ENCODE results near the gene TST. TPM values are rescaled to one million over a fixed set of nuclear protein-coding genes. Genes with fewer than 3 reads are reported as not detected.

TST gene
- total RNA-seq, 1 experiment from 2014 or later = 99.4 TPM

DNA sequence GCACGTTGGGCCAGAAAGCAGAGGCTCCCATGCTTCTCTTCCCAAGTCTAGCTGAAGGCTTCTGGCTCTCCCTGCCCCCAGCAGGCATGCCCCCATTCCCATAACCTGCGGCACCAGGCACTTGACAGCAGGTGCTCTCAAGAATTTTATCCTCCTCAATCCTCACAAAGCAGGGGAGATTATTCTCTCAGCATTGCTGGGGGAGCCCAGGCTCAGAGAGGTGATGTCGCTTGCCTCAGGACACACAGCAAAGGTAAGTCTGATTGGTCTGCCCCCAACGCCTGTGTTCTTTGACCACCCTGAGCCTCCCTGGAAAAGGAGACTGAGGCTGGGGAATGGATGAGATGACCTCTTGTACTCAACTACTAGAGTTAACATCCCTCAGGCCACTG, 4.8 kb downstream of the TST start:
- peaks cover 10% of the 10 kb centered on the region; the same call in 1 of the 2 replicates for H3K36me3 ChIP-seq (ENCODE audit: low read depth)
- no peak overlapping the region for H2AFZ ChIP-seq
- peaks cover 7% of the 10 kb centered on the region; the same call in 1 of the 2 replicates for H4K20me1 ChIP-seq (ENCODE audit: insufficient read depth)
- peaks cover 31% of the 10 kb centered on the region; the same call in 1 of the 2 replicates for H3F3A ChIP-seq (ENCODE audit: insufficient read depth, low read depth)
- intact Hi-C loops (cut with micrococcal nuclease; ENCODE audit: unreplicated experiment) = no loop called here
- peaks cover 60% of the 10 kb centered on the region for H3K4me1 ChIP-seq (replicated peaks; ENCODE audit: insufficient read depth)
- peaks cover 30% of the 10 kb centered on the region for H3K79me2 ChIP-seq (ENCODE audit: low read depth)
- DNase-seq = no peak
- no peaks in the 10 kb centered on the region for H3K9me2 ChIP-seq (ENCODE audit: insufficient read depth)
- peak overlapping the region; percentile 39; the same call in 1 of the 2 replicates for H3K4me2 ChIP-seq
- no peaks in the 10 kb centered on the region for H3K27me3 ChIP-seq (ENCODE audit: insufficient read depth, low read depth)
- ChIA-PET POLR2A (ENCODE audit: unreplicated experiment) (no interaction called here), CTCF (no interaction called here)
- H3K9me3 ChIP-seq (ENCODE audit: insufficient read depth, low read depth) = no peaks in the 10 kb centered on the region
- no peak overlapping the region for H3K27ac ChIP-seq
- no peak for TF ChIP-seq EZH2 (IDR thresholded peaks at IDR 0.05; ENCODE audit: low read depth)
- no peak for TF ChIP-seq CTCF (conservative IDR thresholded peaks at IDR 0.05)
- H3K4me3 ChIP-seq = no peak overlapping the region
- BruUV-seq (replicated peaks) = no TSS peak

DNA sequence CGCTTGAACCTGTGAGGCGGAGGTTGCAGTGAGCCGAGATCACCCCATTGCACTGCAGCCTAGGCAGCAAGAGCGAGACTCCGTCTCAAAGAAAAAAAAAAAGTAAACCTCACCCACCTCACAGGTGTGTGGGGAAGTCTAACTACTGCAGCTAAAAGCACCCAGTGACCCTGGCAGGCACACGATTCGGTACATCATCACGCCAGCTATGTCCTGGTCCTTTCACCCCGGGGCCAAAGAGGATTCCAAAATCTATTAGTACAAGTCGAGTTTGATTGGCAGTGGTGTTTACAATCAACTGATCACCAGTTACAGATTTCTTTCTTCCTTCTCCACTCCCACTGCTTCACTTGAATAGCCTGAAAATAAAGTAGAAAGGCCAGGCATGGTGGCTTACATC, 6.3 kb downstream of the TST start:
- Histone ChIP-seq H3K4me1 (replicated peaks; ENCODE audit: insufficient read depth) (peaks cover 53% of the 10 kb centered on the region), H3K27ac (no peak overlapping the region), H3K79me2 (ENCODE audit: low read depth) (peaks cover 20% of the 10 kb centered on the region), H3K4me3 (no peak overlapping the region), H4K20me1 (ENCODE audit: insufficient read depth) (peaks cover 7% of the 10 kb centered on the region; the same call in 1 of the 2 replicates), H3F3A (ENCODE audit: insufficient read depth, low read depth) (peaks cover 31% of the 10 kb centered on the region; the same call in 1 of the 2 replicates), H3K9me2 (ENCODE audit: insufficient read depth) (no peaks in the 10 kb centered on the region), H3K4me2 (0 out of 2 replicates have a peak overlapping the region, but pooled peaks have one; percentile 6), H3K27me3 (ENCODE audit: insufficient read depth, low read depth) (no peaks in the 10 kb centered on the region), H3K36me3 (ENCODE audit: low read depth) (peaks cover 10% of the 10 kb centered on the region; the same call in 1 of the 2 replicates), H3K9me3 (ENCODE audit: insufficient read depth, low read depth) (no peaks in the 10 kb centered on the region), H2AFZ (no peak overlapping the region)
- intact Hi-C loops (cut with micrococcal nuclease; ENCODE audit: unreplicated experiment) = no loop called here
- BruUV-seq (replicated peaks) = no TSS peak
- TF ChIP-seq CTCF (conservative IDR thresholded peaks at IDR 0.05) (no peak), EZH2 (IDR thresholded peaks at IDR 0.05; ENCODE audit: low read depth) (no peak)
- CTCF ChIA-PET = interaction anchor here (0.7 kb wide), 1 partner anchor 20 kb away, joined by 4 read pairs; no protein-coding TSS in a partner anchor
- POLR2A ChIA-PET (ENCODE audit: unreplicated experiment) = no interaction called here
- no peak for DNase-seq

DNA sequence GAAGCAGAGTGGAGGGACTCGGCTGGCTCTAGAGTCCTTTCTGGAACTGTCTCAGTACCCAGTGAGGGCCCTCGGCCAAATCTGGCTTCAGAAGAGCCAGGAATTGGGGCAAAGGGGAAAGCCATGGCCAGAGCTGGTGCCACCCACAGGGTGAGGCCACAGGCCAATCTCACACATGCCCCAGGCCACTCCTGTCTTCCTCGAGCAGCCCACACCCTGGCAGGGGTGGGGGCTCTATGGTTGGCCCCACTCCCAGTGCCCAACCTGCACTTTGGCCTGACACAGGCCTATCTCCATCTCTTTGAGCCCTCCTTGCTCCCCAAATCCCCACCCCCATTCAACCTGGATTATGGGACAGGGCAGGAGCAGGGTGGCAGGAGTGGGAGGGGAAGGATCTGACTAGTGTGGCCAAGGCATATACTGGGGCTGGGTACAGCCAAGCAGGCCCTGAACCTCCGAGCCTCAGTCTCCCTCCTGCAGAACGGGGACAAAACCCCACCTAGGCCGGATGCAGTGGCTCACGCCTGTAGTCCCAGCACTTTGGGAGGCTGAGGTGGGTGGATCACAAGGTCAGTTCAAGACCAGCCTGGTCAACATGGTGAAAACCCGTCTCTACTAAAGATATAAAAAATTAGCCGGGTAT, 6.9 kb downstream of the TST start:
- Histone ChIP-seq H3K4me3 (no peak overlapping the region), H3K9me3 (ENCODE audit: insufficient read depth, low read depth) (no peaks in the 10 kb centered on the region), H3K4me2 (peak overlapping the region; percentile 52)

More for the DNA sequence above, 6.9 kb downstream of the TST start:
- ChIA-PET POLR2A (ENCODE audit: unreplicated experiment) (interaction anchor here (0.5 to 0.6 kb wide), 2 partner anchors 110 to 502 kb away, joined by 5 read pairs; no protein-coding TSS in a partner anchor), CTCF (interaction anchor here (0.7 kb wide), 1 partner anchor 21 kb away, joined by 4 read pairs; no protein-coding TSS in a partner anchor)
- H3F3A ChIP-seq (ENCODE audit: insufficient read depth, low read depth) = peaks cover 31% of the 10 kb centered on the region; the same call in 1 of the 2 replicates
- H3K27ac ChIP-seq = no peak overlapping the region
- H3K27me3 ChIP-seq (ENCODE audit: insufficient read depth, low read depth) = no peaks in the 10 kb centered on the region
- H3K4me1 ChIP-seq (replicated peaks; ENCODE audit: insufficient read depth) = peaks cover 47% of the 10 kb centered on the region
- peaks cover 14% of the 10 kb centered on the region for H3K79me2 ChIP-seq (ENCODE audit: low read depth)
- TF ChIP-seq EZH2 (IDR thresholded peaks at IDR 0.05; ENCODE audit: low read depth) (no peak), CTCF (conservative IDR thresholded peaks at IDR 0.05) (no peak)
- no TSS peak for BruUV-seq (replicated peaks)
- peak; percentile 55 to 61 for DNase-seq
- H2AFZ ChIP-seq = no peak overlapping the region
- peaks cover 2% of the 10 kb centered on the region; the same call in 1 of the 2 replicates for H4K20me1 ChIP-seq (ENCODE audit: insufficient read depth)
- peaks cover 10% of the 10 kb centered on the region; the same call in 1 of the 2 replicates for H3K36me3 ChIP-seq (ENCODE audit: low read depth)
- H3K9me2 ChIP-seq (ENCODE audit: insufficient read depth) = no peaks in the 10 kb centered on the region
- intact Hi-C loops (cut with micrococcal nuclease; ENCODE audit: unreplicated experiment) = no loop called here

Data from PC-9 (cell line).